Measurements from ENCODE around the gene EXOC1L. TPM values are rescaled to one million over a fixed set of nuclear protein-coding genes. Genes with fewer than 3 reads are reported as not detected.

Gene EXOC1L
- total RNA-seq, 1 donor, result not detected

DNA sequence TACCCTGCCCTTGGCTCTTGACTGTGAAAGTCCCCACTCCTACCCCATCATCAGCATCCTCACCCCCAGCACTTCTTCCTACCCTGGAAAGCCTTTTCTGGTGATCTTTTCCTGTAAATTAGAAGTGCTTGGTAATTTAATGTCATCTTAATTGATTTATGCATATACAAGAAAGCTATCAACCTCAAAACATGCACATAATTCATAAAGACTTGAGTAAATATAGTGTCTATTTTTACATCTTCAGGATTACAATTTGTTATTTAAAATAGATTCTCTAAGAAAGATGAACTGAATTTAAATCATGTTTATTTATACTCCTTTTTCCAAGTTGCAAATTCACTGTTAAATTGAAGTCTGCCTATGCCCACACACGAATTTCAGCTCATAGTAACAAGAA, 36.0 kb upstream of the EXOC1L start:
- Histone ChIP-seq H3K79me2 (ENCODE audit: insufficient read depth, low read length) (no peaks in the 10 kb centered on the region), H3K4me3 (ENCODE audit: insufficient read depth, low read length) (no peak overlapping the region), H2AFZ (ENCODE audit: low read length) (no peak overlapping the region), H3K27ac (ENCODE audit: low read depth, low read length) (no peak overlapping the region), H4K20me1 (ENCODE audit: insufficient read depth, low read length) (no peaks in the 10 kb centered on the region), H3K9me3 (ENCODE audit: low read depth, low read length) (no peaks in the 10 kb centered on the region), H3K4me2 (ENCODE audit: insufficient read depth, low read length) (no peak overlapping the region), H3K36me3 (ENCODE audit: insufficient read depth, low read length) (no peaks in the 10 kb centered on the region), H3K4me1 (ENCODE audit: insufficient read depth, low read length) (no peaks in the 10 kb centered on the region), H3K27me3 (ENCODE audit: insufficient read depth, low read length) (peaks cover 5% of the 10 kb centered on the region)
- DNase-seq (ENCODE audit: insufficient read length, low spot score, missing footprints), result no peak
- TF ChIP-seq CTCF (IDR thresholded peaks at IDR 0.05; ENCODE audit: extremely low read depth, low read depth, low read length), result no peak

- no peak for TF ChIP-seq CTCF (IDR thresholded peaks at IDR 0.05; ENCODE audit: extremely low read depth, low read depth, low read length)
Measured at GRCh38 chr4:55784747-55785146, 34.8 kb upstream of the EXOC1L start.

DNA sequence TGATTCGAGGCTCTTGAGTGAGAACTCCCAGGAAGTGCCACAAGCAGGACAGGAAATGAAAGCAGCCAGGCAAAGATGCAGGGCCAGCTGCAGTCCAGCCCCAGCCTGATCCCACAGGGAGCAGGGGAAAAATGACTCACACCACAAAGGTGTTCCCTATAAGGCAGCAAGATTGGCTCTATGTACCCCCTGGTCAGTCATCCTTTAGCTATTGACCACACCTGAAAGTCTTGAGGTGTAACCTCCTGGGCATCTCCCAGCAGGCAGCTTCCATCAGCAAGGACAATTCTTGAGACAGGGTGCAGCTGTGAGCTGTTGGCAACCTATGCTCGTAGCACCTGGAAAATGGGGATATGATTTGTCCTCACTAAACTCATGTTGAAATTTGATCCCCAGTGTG, 27.9 kb upstream of the EXOC1L start:
- H3K4me3 ChIP-seq (ENCODE audit: insufficient read depth, low read length), result no peak overlapping the region
- no peak for DNase-seq (ENCODE audit: insufficient read length, low spot score, missing footprints)

More at GRCh38 chr4:55784747-55785146, 34.8 kb upstream of the EXOC1L start:
- no peaks in the 10 kb centered on the region for H4K20me1 ChIP-seq (ENCODE audit: insufficient read depth, low read length)
- no peaks in the 10 kb centered on the region for H3K4me1 ChIP-seq (ENCODE audit: insufficient read depth, low read length)
- no peak overlapping the region for H3K4me2 ChIP-seq (ENCODE audit: insufficient read depth, low read length)
- no peak for DNase-seq (ENCODE audit: insufficient read length, low spot score, missing footprints)
- H3K27ac ChIP-seq (ENCODE audit: low read depth, low read length), result no peak overlapping the region
- H3K36me3 ChIP-seq (ENCODE audit: insufficient read depth, low read length), result no peaks in the 10 kb centered on the region
- H3K4me3 ChIP-seq (ENCODE audit: insufficient read depth, low read length), result no peak overlapping the region
- no peak overlapping the region for H2AFZ ChIP-seq (ENCODE audit: low read length)
- H3K9me3 ChIP-seq (ENCODE audit: low read depth, low read length), result no peaks in the 10 kb centered on the region
- H3K79me2 ChIP-seq (ENCODE audit: insufficient read depth, low read length), result no peaks in the 10 kb centered on the region
- H3K27me3 ChIP-seq (ENCODE audit: insufficient read depth, low read length), result peaks cover 5% of the 10 kb centered on the region

GRCh38 chr4:55793479-55793878, 26.1 kb upstream of the EXOC1L start:
- Histone ChIP-seq H3K27ac (ENCODE audit: low read depth, low read length) (no peak overlapping the region), H3K4me3 (ENCODE audit: insufficient read depth, low read length) (peak overlapping the region; percentile 42), H3K4me1 (ENCODE audit: insufficient read depth, low read length) (no peaks in the 10 kb centered on the region), H4K20me1 (ENCODE audit: insufficient read depth, low read length) (no peaks in the 10 kb centered on the region), H3K36me3 (ENCODE audit: insufficient read depth, low read length) (no peaks in the 10 kb centered on the region), H3K4me2 (ENCODE audit: insufficient read depth, low read length) (peak overlapping the region; percentile 66), H3K27me3 (ENCODE audit: insufficient read depth, low read length) (peaks cover 30% of the 10 kb centered on the region), H2AFZ (ENCODE audit: low read length) (peak overlapping the region; percentile 75), H3K9me3 (ENCODE audit: low read depth, low read length) (no peaks in the 10 kb centered on the region), H3K79me2 (ENCODE audit: insufficient read depth, low read length) (no peaks in the 10 kb centered on the region)
- DNase-seq (ENCODE audit: insufficient read length, low spot score, missing footprints), result peak; percentile 62
- no peak for TF ChIP-seq CTCF (IDR thresholded peaks at IDR 0.05; ENCODE audit: extremely low read depth, low read depth, low read length)

More for the DNA sequence above, 27.9 kb upstream of the EXOC1L start:
- Histone ChIP-seq H3K36me3 (ENCODE audit: insufficient read depth, low read length) (no peaks in the 10 kb centered on the region), H3K9me3 (ENCODE audit: low read depth, low read length) (no peaks in the 10 kb centered on the region), H2AFZ (ENCODE audit: low read length) (no peak overlapping the region), H3K4me2 (ENCODE audit: insufficient read depth, low read length) (no peak overlapping the region), H3K79me2 (ENCODE audit: insufficient read depth, low read length) (no peaks in the 10 kb centered on the region), H3K27ac (ENCODE audit: low read depth, low read length) (no peak overlapping the region), H3K4me1 (ENCODE audit: insufficient read depth, low read length) (no peaks in the 10 kb centered on the region), H3K27me3 (ENCODE audit: insufficient read depth, low read length) (peaks cover 17% of the 10 kb centered on the region), H4K20me1 (ENCODE audit: insufficient read depth, low read length) (no peaks in the 10 kb centered on the region)
- TF ChIP-seq CTCF (IDR thresholded peaks at IDR 0.05; ENCODE audit: extremely low read depth, low read depth, low read length), result no peak

All from osteoblast (primary cell).